Endodermal cell (in vitro differentiated cells): ENCODE data around the gene LRP11. TPM values are rescaled to one million over a fixed set of nuclear protein-coding genes. Genes with fewer than 3 reads are reported as not detected.

Experiments
- DNase-seq: peaks from one replicate; pipeline ENCODE4 v3.0.0-alpha.2; 2017
- H3K27ac ChIP-seq: 2 replicates; pipeline ENCODE4 v1.5.1; 2013; ENCODE audit warnings: mild to moderate bottlenecking, low read depth, low read length, moderate library complexity
- H3K27me3 ChIP-seq: 2 replicates; pipeline ENCODE4 v1.6.1; 2013; ENCODE audit warnings: mild to moderate bottlenecking, low read length, moderate library complexity; ENCODE audit not compliant: insufficient read depth, control insufficient read depth, poor library complexity, severe bottlenecking
- H3K36me3 ChIP-seq: 2 replicates; pipeline ENCODE4 v1.7.0; 2013; ENCODE audit warnings: mild to moderate bottlenecking, low read length, moderate library complexity; ENCODE audit not compliant: control insufficient read depth, insufficient read depth
- H3K4me1 ChIP-seq: one replicate; pipeline ENCODE4 v1.7.0; 2013; ENCODE audit warnings: low read length; ENCODE audit not compliant: control insufficient read depth, insufficient read depth
- H3K4me3 ChIP-seq: 2 replicates; pipeline ENCODE4 v1.5.1; 2013; ENCODE audit warnings: mild to moderate bottlenecking, low read length, moderate library complexity
- H3K9ac ChIP-seq: 2 replicates; pipeline ENCODE4 v1.6.1; 2013; ENCODE audit warnings: mild to moderate bottlenecking, low read length, moderate library complexity; ENCODE audit not compliant: poor library complexity, severe bottlenecking; ENCODE audit errors: extremely low read depth
- H3K9me3 ChIP-seq: 2 replicates; pipeline ENCODE4 v1.6.1; 2013; ENCODE audit warnings: mild to moderate bottlenecking, low read length, moderate library complexity; ENCODE audit not compliant: control insufficient read depth
- H3K27ac Mint-ChIP-seq: 2 replicates; pipeline ENCODE4 v1.8.0; 2020; ENCODE audit warnings: mixed read lengths
- H3K27me3 Mint-ChIP-seq: 2 replicates; pipeline ENCODE4 v1.8.0; 2021; ENCODE audit warnings: mild to moderate bottlenecking, mixed read lengths; ENCODE audit not compliant: insufficient read depth
- H3K36me3 Mint-ChIP-seq: 2 replicates; pipeline ENCODE4 v1.8.0; 2020; ENCODE audit warnings: low read depth, mixed read lengths
- H3K4me1 Mint-ChIP-seq: 2 replicates; pipeline ENCODE4 v1.8.0; 2020; ENCODE audit warnings: mixed read lengths
- H3K4me3 Mint-ChIP-seq: 2 replicates; pipeline ENCODE4 v1.8.0; 2020; ENCODE audit warnings: mild to moderate bottlenecking, moderate library complexity, mixed read lengths
- H3K9me3 Mint-ChIP-seq: 2 replicates; pipeline ENCODE4 v1.8.0; 2020; ENCODE audit warnings: mild to moderate bottlenecking, mixed read lengths
- WGBS, 2 experiments: methylation state at CpG; one replicate each; pipeline versions ENCODE4 v1.1.5 to v1.1.7; 2013; ENCODE audit warnings: missing lambda C conversion rate in 2 of 2, mixed read lengths in 1 of 2; ENCODE audit not compliant: insufficient coverage in 1 of 2, insufficient read length in 1 of 2; 5-methylcytosine and 5-hydroxymethylcytosine counted together
- total RNA-seq, 2 donors: library from RNA; stranded (reverse); fragmentation: NEBNext Ultra II Directional in 1 of 2; extraction: Animal tissue kit (Norgen Biotek cat#: 25700) in 1 of 2; gene quantifications; 2 replicates in 1 of 2; 3 replicates in 1 of 2; pipeline ENCODE4 v1.2.1, GENCODE V29; 2021
- TF ChIP-seq, protein P1 (sequence below): fragments of 200-600 bp; sonication (generic); conservative IDR thresholded peaks from 2 replicates; pipeline ENCODE4 v1.5.0; 2021; ENCODE audit warnings: antibody characterized with exemption, mild to moderate bottlenecking

The LRP11 gene
- total RNA-seq, 2 donors from 2014 or later: 3.6 to 6.0 TPM

DNA sequence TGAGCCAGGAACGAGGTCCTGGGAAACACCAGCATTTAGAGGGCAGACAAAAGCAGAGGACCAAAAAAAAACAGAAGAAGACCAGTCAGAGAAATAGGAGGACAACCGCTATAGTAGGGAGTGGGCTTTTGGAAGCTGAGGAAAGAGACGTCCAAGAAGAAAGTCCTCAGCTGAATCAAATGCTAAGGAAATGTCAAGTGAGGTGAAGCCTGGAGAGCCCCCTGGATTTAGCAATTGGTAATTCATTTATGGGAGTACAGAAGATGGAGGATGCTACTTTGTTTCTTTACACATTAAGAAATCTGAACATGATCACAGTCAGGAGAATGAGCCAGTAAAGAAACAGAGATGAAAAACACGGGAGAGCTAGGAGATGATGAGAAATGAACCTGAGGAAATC lies 41.1 kb downstream of the LRP11 start:
- Mint-ChIP-seq H3K4me3 (no peak overlapping the region), H3K27ac (no peak overlapping the region), H3K9me3 (no peaks in the 10 kb centered on the region), H3K36me3 (no peaks in the 10 kb centered on the region), H3K27me3 (no peaks in the 10 kb centered on the region), H3K4me1 (peaks cover 5% of the 10 kb centered on the region)
- no peaks in the 10 kb centered on the region for H3K27me3 ChIP-seq
- TF ChIP-seq, protein P1, sequence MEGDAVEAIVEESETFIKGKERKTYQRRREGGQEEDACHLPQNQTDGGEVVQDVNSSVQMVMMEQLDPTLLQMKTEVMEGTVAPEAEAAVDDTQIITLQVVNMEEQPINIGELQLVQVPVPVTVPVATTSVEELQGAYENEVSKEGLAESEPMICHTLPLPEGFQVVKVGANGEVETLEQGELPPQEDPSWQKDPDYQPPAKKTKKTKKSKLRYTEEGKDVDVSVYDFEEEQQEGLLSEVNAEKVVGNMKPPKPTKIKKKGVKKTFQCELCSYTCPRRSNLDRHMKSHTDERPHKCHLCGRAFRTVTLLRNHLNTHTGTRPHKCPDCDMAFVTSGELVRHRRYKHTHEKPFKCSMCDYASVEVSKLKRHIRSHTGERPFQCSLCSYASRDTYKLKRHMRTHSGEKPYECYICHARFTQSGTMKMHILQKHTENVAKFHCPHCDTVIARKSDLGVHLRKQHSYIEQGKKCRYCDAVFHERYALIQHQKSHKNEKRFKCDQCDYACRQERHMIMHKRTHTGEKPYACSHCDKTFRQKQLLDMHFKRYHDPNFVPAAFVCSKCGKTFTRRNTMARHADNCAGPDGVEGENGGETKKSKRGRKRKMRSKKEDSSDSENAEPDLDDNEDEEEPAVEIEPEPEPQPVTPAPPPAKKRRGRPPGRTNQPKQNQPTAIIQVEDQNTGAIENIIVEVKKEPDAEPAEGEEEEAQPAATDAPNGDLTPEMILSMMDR: peak; percentile 48
- no peak overlapping the region for H3K9ac ChIP-seq
- H3K36me3 ChIP-seq: no peaks in the 10 kb centered on the region
- no peaks in the 10 kb centered on the region for H3K9me3 ChIP-seq
- no peak for DNase-seq
- H3K4me3 ChIP-seq: no peak overlapping the region
- 85 to 91% methylated on average over 4 of the region's 4 CpGs for WGBS, 2 experiments
- H3K4me1 ChIP-seq: no peaks in the 10 kb centered on the region
- no peak overlapping the region for H3K27ac ChIP-seq

DNA sequence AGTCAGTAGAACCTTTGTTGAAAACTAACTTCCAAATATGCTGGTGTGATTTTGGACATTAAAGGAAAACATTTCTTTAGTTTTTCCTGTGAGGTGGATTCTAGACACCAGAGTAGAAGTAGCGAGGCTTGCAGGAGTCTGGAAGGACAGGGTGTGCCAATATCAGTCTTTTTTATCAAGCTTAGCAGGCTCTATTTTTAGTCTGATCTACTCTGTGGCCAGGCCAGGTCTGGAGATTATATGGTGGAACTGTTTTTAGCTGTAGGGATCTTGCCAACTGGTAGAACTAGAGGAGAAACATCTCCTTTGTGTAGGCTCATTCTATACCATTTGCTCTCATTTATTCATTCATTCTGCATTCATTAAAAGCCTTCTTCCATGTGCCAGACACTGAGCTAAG lies 42.7 kb downstream of the LRP11 start:
- 100% methylated on average over 1 of the region's 1 CpG; no CpG with 5 or more reads in 1 of the 2 experiments for WGBS, 2 experiments

DNA sequence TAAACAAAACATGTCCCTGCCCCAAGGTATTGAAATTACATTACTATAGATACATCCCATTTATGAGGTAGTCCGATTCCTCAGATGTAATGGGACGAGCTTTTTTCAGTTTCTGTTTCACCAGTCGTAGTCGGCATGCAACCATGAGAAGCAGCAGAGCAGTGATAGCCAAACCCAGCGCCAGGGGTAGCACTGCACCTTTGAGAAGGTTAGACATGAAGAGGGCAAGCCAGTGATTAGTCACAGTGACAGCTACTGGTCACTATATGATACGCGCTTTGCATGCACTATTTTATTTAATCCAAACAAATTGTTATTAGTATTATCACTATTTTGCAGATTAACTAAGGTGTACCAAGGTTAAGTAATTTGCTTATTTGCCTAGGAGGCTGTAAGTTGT lies 43.7 kb downstream of the LRP11 start:
- Mint-ChIP-seq H3K4me3 (no peak overlapping the region), H3K27me3 (no peaks in the 10 kb centered on the region), H3K27ac (no peak overlapping the region), H3K9me3 (no peaks in the 10 kb centered on the region), H3K4me1 (peaks cover 5% of the 10 kb centered on the region), H3K36me3 (no peaks in the 10 kb centered on the region)
- H3K27me3 ChIP-seq: no peaks in the 10 kb centered on the region
- H3K9me3 ChIP-seq: no peaks in the 10 kb centered on the region
- H3K4me3 ChIP-seq: no peak overlapping the region
- WGBS, 2 experiments: 92 to 95% methylated on average over 5 to 7 of the region's 7 CpGs
- H3K27ac ChIP-seq: no peak overlapping the region
- TF ChIP-seq, protein P1: no peak
- no peaks in the 10 kb centered on the region for H3K36me3 ChIP-seq
- DNase-seq: no peak
- H3K9ac ChIP-seq: no peak overlapping the region
- no peaks in the 10 kb centered on the region for H3K4me1 ChIP-seq

More for the DNA sequence above, 42.7 kb downstream of the LRP11 start:
- Mint-ChIP-seq H3K9me3 (no peaks in the 10 kb centered on the region), H3K4me1 (peaks cover 5% of the 10 kb centered on the region), H3K36me3 (no peaks in the 10 kb centered on the region), H3K27ac (no peak overlapping the region), H3K4me3 (no peak overlapping the region), H3K27me3 (no peaks in the 10 kb centered on the region)
- DNase-seq: no peak
- H3K36me3 ChIP-seq: no peaks in the 10 kb centered on the region
- H3K9ac ChIP-seq: no peak overlapping the region
- TF ChIP-seq, protein P1: no peak
- H3K4me1 ChIP-seq: no peaks in the 10 kb centered on the region
- H3K27me3 ChIP-seq: no peaks in the 10 kb centered on the region
- H3K4me3 ChIP-seq: no peak overlapping the region
- no peak overlapping the region for H3K27ac ChIP-seq
- H3K9me3 ChIP-seq: no peaks in the 10 kb centered on the region
